ENCODE measurements around the gene SLC17A1.

Gene SLC17A1

GRCh38 chr6:25748049-25748448, 83.8 kb downstream of the SLC17A1 start:
- TF ChIP-seq, protein P1, sequence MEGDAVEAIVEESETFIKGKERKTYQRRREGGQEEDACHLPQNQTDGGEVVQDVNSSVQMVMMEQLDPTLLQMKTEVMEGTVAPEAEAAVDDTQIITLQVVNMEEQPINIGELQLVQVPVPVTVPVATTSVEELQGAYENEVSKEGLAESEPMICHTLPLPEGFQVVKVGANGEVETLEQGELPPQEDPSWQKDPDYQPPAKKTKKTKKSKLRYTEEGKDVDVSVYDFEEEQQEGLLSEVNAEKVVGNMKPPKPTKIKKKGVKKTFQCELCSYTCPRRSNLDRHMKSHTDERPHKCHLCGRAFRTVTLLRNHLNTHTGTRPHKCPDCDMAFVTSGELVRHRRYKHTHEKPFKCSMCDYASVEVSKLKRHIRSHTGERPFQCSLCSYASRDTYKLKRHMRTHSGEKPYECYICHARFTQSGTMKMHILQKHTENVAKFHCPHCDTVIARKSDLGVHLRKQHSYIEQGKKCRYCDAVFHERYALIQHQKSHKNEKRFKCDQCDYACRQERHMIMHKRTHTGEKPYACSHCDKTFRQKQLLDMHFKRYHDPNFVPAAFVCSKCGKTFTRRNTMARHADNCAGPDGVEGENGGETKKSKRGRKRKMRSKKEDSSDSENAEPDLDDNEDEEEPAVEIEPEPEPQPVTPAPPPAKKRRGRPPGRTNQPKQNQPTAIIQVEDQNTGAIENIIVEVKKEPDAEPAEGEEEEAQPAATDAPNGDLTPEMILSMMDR (IDR thresholded peaks at IDR 0.05; ENCODE audit: low read depth, low read length), result no peak
- Histone ChIP-seq H3K4me3 (ENCODE audit: low read depth, low read length) (no peak overlapping the region), H3K27me3 (ENCODE audit: insufficient read depth, low read depth, severe bottlenecking) (no peaks in the 10 kb centered on the region), H3K9me3 (ENCODE audit: severe bottlenecking) (no peaks in the 10 kb centered on the region), H3K27ac (peak overlapping the region; percentile 11), H3K36me3 (no peaks in the 10 kb centered on the region)
- no peak for DNase-seq

DNA sequence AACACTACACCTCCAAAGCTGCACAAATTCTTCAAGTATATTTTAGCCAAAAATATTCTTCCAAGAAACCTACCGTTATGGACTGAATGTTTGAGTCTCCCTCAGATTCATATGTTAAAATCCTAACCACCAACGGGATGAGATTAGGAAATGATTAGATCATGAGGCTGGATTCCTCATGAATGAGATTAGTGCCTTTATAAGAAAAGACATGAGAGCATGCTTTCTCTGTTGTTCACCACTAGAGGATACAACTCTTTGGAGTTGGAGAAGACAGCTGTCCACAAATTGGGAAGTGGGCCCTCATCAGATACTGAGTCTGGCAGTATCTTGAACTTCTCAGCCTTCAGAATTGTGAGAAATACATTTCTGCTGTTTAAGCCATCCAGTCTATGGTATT, 84.4 kb downstream of the SLC17A1 start:
- H3K36me3 ChIP-seq, result no peaks in the 10 kb centered on the region
- H3K9me3 ChIP-seq (ENCODE audit: severe bottlenecking), result no peaks in the 10 kb centered on the region
- H3K27me3 ChIP-seq (ENCODE audit: insufficient read depth, low read depth, severe bottlenecking), result no peaks in the 10 kb centered on the region
- no peak for DNase-seq
- H3K4me3 ChIP-seq (ENCODE audit: low read depth, low read length), result no peak overlapping the region
- H3K27ac ChIP-seq, result no peak overlapping the region
- TF ChIP-seq, protein P1 (IDR thresholded peaks at IDR 0.05; ENCODE audit: low read depth, low read length), result no peak

GRCh38 chr6:25746968-25747367, 84.9 kb downstream of the SLC17A1 start:
- no peak for DNase-seq
- TF ChIP-seq, protein P1 (IDR thresholded peaks at IDR 0.05; ENCODE audit: low read depth, low read length), result peak; percentile 43
- H3K27ac ChIP-seq, result no peak overlapping the region
- H3K27me3 ChIP-seq (ENCODE audit: insufficient read depth, low read depth, severe bottlenecking), result no peaks in the 10 kb centered on the region
- H3K9me3 ChIP-seq (ENCODE audit: severe bottlenecking), result no peaks in the 10 kb centered on the region
- H3K4me3 ChIP-seq (ENCODE audit: low read depth, low read length), result no peak overlapping the region
- no peaks in the 10 kb centered on the region for H3K36me3 ChIP-seq

GRCh38 chr6:25745836-25746235, 86.0 kb downstream of the SLC17A1 start:
- TF ChIP-seq, protein P1 (IDR thresholded peaks at IDR 0.05; ENCODE audit: low read depth, low read length), result no peak
- DNase-seq, result no peak
- H3K27me3 ChIP-seq (ENCODE audit: insufficient read depth, low read depth, severe bottlenecking), result no peaks in the 10 kb centered on the region
- H3K9me3 ChIP-seq (ENCODE audit: severe bottlenecking), result no peaks in the 10 kb centered on the region
- no peak overlapping the region for H3K27ac ChIP-seq
- H3K4me3 ChIP-seq (ENCODE audit: low read depth, low read length), result no peak overlapping the region
- H3K36me3 ChIP-seq, result no peaks in the 10 kb centered on the region

DNA sequence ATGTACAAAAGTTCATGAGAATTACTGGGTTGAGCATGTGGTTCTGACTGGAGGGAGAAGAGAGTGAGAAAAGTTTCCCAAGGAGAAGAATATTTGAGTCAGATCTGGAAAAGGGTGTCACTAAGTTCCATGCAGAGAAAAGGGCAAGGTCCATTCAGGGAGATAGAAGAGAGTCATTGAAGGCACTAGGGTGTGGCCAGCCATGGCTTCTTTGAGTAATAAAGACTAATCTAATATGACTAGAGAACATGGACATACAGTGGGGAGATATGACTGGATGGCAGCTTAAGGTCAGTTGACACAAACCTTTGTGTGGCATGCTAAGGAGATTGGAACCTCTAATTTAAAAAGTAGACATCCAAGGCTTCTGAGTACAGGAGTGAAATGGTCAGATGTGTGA, 88.0 kb downstream of the SLC17A1 start:
- TF ChIP-seq, protein P1 (IDR thresholded peaks at IDR 0.05; ENCODE audit: low read depth, low read length), result no peak

GRCh38 chr6:25735261-25735660, 96.6 kb downstream of the SLC17A1 start:
- no peaks in the 10 kb centered on the region for H3K27me3 ChIP-seq (ENCODE audit: insufficient read depth, low read depth, severe bottlenecking)

More for the DNA sequence above, 88.0 kb downstream of the SLC17A1 start:
- H3K27me3 ChIP-seq (ENCODE audit: insufficient read depth, low read depth, severe bottlenecking), result no peaks in the 10 kb centered on the region
- H3K36me3 ChIP-seq, result no peaks in the 10 kb centered on the region
- no peak overlapping the region for H3K4me3 ChIP-seq (ENCODE audit: low read depth, low read length)
- no peaks in the 10 kb centered on the region for H3K9me3 ChIP-seq (ENCODE audit: severe bottlenecking)
- DNase-seq, result no peak
- H3K27ac ChIP-seq, result no peak overlapping the region

More at GRCh38 chr6:25735261-25735660, 96.6 kb downstream of the SLC17A1 start:
- peaks cover 8% of the 10 kb centered on the region for H3K9me3 ChIP-seq (ENCODE audit: severe bottlenecking)
- no peaks in the 10 kb centered on the region for H3K36me3 ChIP-seq
- DNase-seq, result no peak
- TF ChIP-seq, protein P1 (IDR thresholded peaks at IDR 0.05; ENCODE audit: low read depth, low read length), result no peak
- no peak overlapping the region for H3K4me3 ChIP-seq (ENCODE audit: low read depth, low read length)
- no peak overlapping the region for H3K27ac ChIP-seq
